Endodermal cell (in vitro differentiated cells): ENCODE measurements around the gene SLC39A9. TPM values are rescaled to one million over a fixed set of nuclear protein-coding genes. Genes with fewer than 3 reads are reported as not detected.

Experiments
- DNase-seq: peaks from one replicate; pipeline ENCODE4 v3.0.0-alpha.2; 2017
- H3K27ac ChIP-seq: 2 replicates; pipeline ENCODE4 v1.5.1; 2013; ENCODE audit warnings: mild to moderate bottlenecking, low read depth, low read length, moderate library complexity
- H3K27me3 ChIP-seq: 2 replicates; pipeline ENCODE4 v1.6.1; 2013; ENCODE audit warnings: mild to moderate bottlenecking, low read length, moderate library complexity; ENCODE audit not compliant: insufficient read depth, control insufficient read depth, poor library complexity, severe bottlenecking
- H3K36me3 ChIP-seq: 2 replicates; pipeline ENCODE4 v1.7.0; 2013; ENCODE audit warnings: mild to moderate bottlenecking, low read length, moderate library complexity; ENCODE audit not compliant: control insufficient read depth, insufficient read depth
- H3K4me1 ChIP-seq: one replicate; pipeline ENCODE4 v1.7.0; 2013; ENCODE audit warnings: low read length; ENCODE audit not compliant: control insufficient read depth, insufficient read depth
- H3K4me3 ChIP-seq: 2 replicates; pipeline ENCODE4 v1.5.1; 2013; ENCODE audit warnings: mild to moderate bottlenecking, low read length, moderate library complexity
- H3K9ac ChIP-seq: 2 replicates; pipeline ENCODE4 v1.6.1; 2013; ENCODE audit warnings: mild to moderate bottlenecking, low read length, moderate library complexity; ENCODE audit not compliant: poor library complexity, severe bottlenecking; ENCODE audit errors: extremely low read depth
- H3K9me3 ChIP-seq: 2 replicates; pipeline ENCODE4 v1.6.1; 2013; ENCODE audit warnings: mild to moderate bottlenecking, low read length, moderate library complexity; ENCODE audit not compliant: control insufficient read depth
- H3K27ac Mint-ChIP-seq: 2 replicates; pipeline ENCODE4 v1.8.0; 2020; ENCODE audit warnings: mixed read lengths
- H3K27me3 Mint-ChIP-seq: 2 replicates; pipeline ENCODE4 v1.8.0; 2021; ENCODE audit warnings: mild to moderate bottlenecking, mixed read lengths; ENCODE audit not compliant: insufficient read depth
- H3K36me3 Mint-ChIP-seq: 2 replicates; pipeline ENCODE4 v1.8.0; 2020; ENCODE audit warnings: low read depth, mixed read lengths
- H3K4me1 Mint-ChIP-seq: 2 replicates; pipeline ENCODE4 v1.8.0; 2020; ENCODE audit warnings: mixed read lengths
- H3K4me3 Mint-ChIP-seq: 2 replicates; pipeline ENCODE4 v1.8.0; 2020; ENCODE audit warnings: mild to moderate bottlenecking, moderate library complexity, mixed read lengths
- H3K9me3 Mint-ChIP-seq: 2 replicates; pipeline ENCODE4 v1.8.0; 2020; ENCODE audit warnings: mild to moderate bottlenecking, mixed read lengths
- WGBS, 2 experiments: methylation state at CpG; one replicate each; pipeline versions ENCODE4 v1.1.5 to v1.1.7; 2013; ENCODE audit warnings: missing lambda C conversion rate in 2 of 2, mixed read lengths in 1 of 2; ENCODE audit not compliant: insufficient coverage in 1 of 2, insufficient read length in 1 of 2; 5-methylcytosine and 5-hydroxymethylcytosine counted together
- total RNA-seq, 2 donors: library from RNA; stranded (reverse); fragmentation: NEBNext Ultra II Directional in 1 of 2; extraction: Animal tissue kit (Norgen Biotek cat#: 25700) in 1 of 2; gene quantifications; 2 replicates in 1 of 2; 3 replicates in 1 of 2; pipeline ENCODE4 v1.2.1, GENCODE V29; 2021
- TF ChIP-seq, protein P1 (sequence below): fragments of 200-600 bp; sonication (generic); conservative IDR thresholded peaks from 2 replicates; pipeline ENCODE4 v1.5.0; 2021; ENCODE audit warnings: antibody characterized with exemption, mild to moderate bottlenecking

SLC39A9 gene
- total RNA-seq, 2 donors from 2014 or later = 40.8 to 53.8 TPM

DNA sequence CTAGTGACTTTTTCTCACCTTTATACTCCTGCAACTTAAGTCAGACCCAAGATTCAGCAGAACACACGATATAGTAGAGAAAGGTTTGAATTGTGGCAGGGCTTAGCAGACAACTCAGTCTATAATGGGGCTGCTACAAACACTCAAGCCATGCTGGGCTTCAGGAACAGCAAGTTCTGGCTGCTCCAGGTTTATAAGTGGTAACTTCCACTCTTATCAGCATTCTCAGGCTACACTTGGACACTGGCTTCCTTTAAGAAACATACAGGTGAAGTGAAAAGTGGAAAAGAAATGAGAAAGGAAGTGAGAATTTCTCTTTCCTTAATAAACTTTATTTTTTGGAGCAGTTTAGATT, 107.7 kb downstream of the SLC39A9 start:
- DNase-seq = no peak
- Histone ChIP-seq H3K27ac (no peak overlapping the region), H3K27me3 (peaks cover 4% of the 10 kb centered on the region), H3K9ac (no peak overlapping the region), H3K36me3 (no peaks in the 10 kb centered on the region), H3K4me1 (peaks cover 3% of the 10 kb centered on the region), H3K9me3 (no peaks in the 10 kb centered on the region), H3K4me3 (no peak overlapping the region)
- Mint-ChIP-seq H3K9me3 (no peaks in the 10 kb centered on the region), H3K27me3 (peaks cover 20% of the 10 kb centered on the region), H3K4me1 (peaks cover 8% of the 10 kb centered on the region), H3K27ac (no peak overlapping the region), H3K36me3 (no peaks in the 10 kb centered on the region), H3K4me3 (no peak overlapping the region)
- 78% methylated on average over 1 of the region's 1 CpG; no CpG with 5 or more reads in 1 of the 2 experiments for WGBS, 2 experiments
- TF ChIP-seq, protein P1, sequence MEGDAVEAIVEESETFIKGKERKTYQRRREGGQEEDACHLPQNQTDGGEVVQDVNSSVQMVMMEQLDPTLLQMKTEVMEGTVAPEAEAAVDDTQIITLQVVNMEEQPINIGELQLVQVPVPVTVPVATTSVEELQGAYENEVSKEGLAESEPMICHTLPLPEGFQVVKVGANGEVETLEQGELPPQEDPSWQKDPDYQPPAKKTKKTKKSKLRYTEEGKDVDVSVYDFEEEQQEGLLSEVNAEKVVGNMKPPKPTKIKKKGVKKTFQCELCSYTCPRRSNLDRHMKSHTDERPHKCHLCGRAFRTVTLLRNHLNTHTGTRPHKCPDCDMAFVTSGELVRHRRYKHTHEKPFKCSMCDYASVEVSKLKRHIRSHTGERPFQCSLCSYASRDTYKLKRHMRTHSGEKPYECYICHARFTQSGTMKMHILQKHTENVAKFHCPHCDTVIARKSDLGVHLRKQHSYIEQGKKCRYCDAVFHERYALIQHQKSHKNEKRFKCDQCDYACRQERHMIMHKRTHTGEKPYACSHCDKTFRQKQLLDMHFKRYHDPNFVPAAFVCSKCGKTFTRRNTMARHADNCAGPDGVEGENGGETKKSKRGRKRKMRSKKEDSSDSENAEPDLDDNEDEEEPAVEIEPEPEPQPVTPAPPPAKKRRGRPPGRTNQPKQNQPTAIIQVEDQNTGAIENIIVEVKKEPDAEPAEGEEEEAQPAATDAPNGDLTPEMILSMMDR = no peak

Other genes starting within 250 kb of the SLC39A9 start
- 10 to 100 TPM; 61.1 to 69.6 TPM for gene DCAF5, start 245.6 kb upstream of the SLC39A9 start, total RNA-seq
- gene EXD2, start 207.2 kb upstream of the SLC39A9 start, total RNA-seq = 10 to 100 TPM; 26.9 to 27.2 TPM
- gene GALNT16, start 138.5 kb upstream of the SLC39A9 start, total RNA-seq = 1 to 10 TPM; 2.2 to 8.0 TPM
- gene ERH, start 393 bp upstream of the SLC39A9 start, total RNA-seq = 100 to 1,000 TPM; 325 to 340 TPM
- gene PLEKHD1, start 86.0 kb downstream of the SLC39A9 start, total RNA-seq = under 1 TPM; 0.11 TPM
- 1 to 10 TPM; 4.0 to 5.8 TPM for gene CCDC177, start 176.2 kb downstream of the SLC39A9 start, total RNA-seq
- gene SUSD6, start 212.9 kb downstream of the SLC39A9 start, total RNA-seq = 1 to 10 TPM; 5.7 to 5.9 TPM